UCSD-AML1 (cell line): ENCODE measurements around the gene DVL1.
"Not testable (repeated sequence)": the region's sequence is repeated elsewhere in the genome, so short reads cannot be mapped to it uniquely, and the experiment has no call there.

ENCODE experiments used
- DNase-seq: peaks from one replicate; lab custom pipeline; 2025; ENCODE audit not compliant: unreplicated experiment; lab: John Stamatoyannopoulos, UW

DVL1 gene

GRCh38 chr1:1328254-1328653, 21.0 kb downstream of the DVL1 start:
- DNase-seq: no peak

GRCh38 chr1:1327291-1327690, 21.9 kb downstream of the DVL1 start:
- DNase-seq: no peak

DNA sequence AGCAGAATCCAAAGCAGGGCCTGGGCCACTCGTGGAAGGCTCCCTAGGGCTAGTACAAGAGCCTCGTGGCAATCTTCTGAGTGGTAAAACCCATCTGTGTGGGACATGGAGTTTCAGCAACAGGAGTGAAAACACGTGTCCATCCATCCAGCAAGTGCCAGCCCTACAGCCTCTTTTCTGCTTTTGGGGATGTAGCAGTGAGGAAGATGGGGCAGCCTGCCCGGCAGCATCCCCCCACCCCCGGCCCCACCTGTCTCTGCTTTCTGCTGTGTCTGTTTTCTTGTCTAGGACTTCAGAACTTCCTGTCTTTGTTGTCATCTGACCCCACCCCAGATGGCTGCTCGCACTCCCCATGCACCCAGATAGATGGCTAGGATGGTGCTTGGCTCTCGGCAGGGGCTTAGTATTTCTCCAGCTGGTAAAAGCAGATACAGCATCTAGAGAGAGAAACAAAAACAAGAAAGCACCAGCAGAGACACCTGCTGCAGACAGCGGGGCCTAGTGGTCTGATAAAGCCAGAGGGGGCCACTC, 23.1 kb downstream of the DVL1 start:
- DNase-seq: no peak

- DNase-seq: no peak
Observed at GRCh38 chr1:1325288-1326074, 23.7 kb downstream of the DVL1 start.

GRCh38 chr1:1324524-1325287, 24.5 kb downstream of the DVL1 start, which contains the start of the genes CPTP and INTS11:
TSS of gene CPTP (plus strand) at chr1:1324802. CDS start at chr1:1326911, 2,109 bp downstream.
TSS of gene INTS11 (minus strand) at chr1:1324660. CDS start at chr1:1324608, 52 bp downstream.
- DNase-seq: peak; percentile 94

- no peak for DNase-seq
Observed at GRCh38 chr1:1324084-1324523, 25.1 kb downstream of the DVL1 start.

DNA sequence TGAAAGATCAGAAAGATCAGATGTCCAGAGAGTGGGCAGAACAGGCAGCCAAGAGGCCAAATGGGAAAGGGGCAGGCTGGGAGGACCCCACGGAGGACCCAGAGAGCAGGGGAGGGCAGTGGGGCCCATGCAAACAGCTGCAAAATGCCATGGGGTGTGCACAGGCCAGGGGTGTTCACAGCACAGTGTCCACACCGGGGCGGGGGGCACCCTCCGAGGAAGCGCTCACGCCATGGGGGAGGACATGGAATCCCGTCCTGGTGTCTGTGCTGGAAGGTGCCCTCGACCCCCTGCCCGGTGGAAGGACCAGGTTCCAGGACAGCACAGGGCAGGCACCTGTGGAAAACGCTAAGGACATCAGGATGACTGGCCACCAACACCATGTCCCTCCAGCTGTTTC, 26.3 kb downstream of the DVL1 start:
- no peak for DNase-seq

DNA sequence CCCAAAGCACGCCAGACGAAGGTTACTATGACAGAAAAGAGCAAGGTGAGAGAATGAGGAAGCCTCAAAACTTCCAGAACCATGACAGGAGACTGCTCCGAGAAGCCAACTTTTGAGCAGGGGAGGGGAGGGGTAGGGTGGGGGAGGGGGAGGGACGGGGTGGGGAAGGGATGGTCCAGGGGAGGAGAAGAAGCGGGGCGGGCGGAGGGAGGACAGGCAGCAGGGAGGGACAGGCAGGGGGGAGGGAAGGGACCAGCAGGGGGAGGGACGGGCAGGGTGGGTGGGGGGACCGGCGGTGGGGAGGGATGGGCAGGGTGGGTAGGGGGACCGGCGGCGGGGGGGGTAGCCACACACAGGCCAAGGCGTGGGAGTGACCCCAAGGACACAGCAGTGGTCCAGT, 26.8 kb downstream of the DVL1 start:
- DNase-seq: no peak

- no peak for DNase-seq
Observed at GRCh38 chr1:1321477-1321876, 27.7 kb downstream of the DVL1 start.

- no peak for DNase-seq
Observed at GRCh38 chr1:1320666-1321448, 28.4 kb downstream of the DVL1 start.

- no peak for DNase-seq
Observed at GRCh38 chr1:1319646-1319941, 29.6 kb downstream of the DVL1 start.

GRCh38 chr1:1318777-1319645, 30.2 kb downstream of the DVL1 start:
- no peak for DNase-seq

- DNase-seq: no peak
Observed at GRCh38 chr1:1318131-1318652, 31.0 kb downstream of the DVL1 start.

DNA sequence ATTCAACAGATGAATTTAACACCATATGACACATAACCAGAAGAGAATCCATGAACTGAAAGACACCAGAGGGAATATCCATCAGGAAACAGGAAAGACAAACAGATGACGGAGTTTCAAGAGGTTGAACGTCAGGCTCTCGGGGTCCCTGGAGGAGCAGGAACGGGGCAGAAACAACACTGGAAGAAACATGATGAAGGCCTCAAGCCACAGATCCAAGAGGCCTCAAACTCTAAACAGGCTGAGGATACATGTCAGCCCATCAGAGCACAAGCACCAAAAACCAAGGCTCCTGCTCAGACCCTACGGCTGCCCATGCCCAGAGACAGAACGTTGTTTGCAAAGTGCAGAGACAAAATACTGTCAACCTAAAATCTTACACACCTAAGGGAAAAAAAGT, 31.8 kb downstream of the DVL1 start:
- DNase-seq: no peak

DNA sequence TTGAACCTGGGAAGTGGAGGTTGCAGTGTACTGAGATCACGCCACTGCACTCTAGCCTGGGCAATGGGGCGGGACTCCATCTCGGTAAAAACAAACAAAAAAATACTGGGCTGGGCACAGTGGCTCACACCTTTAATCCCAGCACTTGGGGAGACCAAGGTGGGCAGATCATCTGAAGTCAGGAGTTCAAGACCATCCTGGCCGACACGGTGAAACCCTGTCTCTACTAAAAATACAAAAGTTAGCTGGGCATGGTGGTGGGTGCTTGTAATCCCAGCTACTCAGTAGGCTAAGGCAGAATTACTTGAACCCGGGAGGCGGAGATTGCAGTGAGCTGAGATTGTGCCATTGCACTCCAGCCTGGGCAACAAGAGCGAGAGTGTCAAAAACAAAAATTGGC, 33.0 kb downstream of the DVL1 start:
- DNase-seq: not testable (repeated sequence)

- no peak for DNase-seq
Observed at GRCh38 chr1:1315435-1315954, 33.7 kb downstream of the DVL1 start.

GRCh38 chr1:1314678-1315335, 34.4 kb downstream of the DVL1 start:
- DNase-seq: no peak

- no peak for DNase-seq
Observed at GRCh38 chr1:1314237-1314586, 35.0 kb downstream of the DVL1 start.

DNA sequence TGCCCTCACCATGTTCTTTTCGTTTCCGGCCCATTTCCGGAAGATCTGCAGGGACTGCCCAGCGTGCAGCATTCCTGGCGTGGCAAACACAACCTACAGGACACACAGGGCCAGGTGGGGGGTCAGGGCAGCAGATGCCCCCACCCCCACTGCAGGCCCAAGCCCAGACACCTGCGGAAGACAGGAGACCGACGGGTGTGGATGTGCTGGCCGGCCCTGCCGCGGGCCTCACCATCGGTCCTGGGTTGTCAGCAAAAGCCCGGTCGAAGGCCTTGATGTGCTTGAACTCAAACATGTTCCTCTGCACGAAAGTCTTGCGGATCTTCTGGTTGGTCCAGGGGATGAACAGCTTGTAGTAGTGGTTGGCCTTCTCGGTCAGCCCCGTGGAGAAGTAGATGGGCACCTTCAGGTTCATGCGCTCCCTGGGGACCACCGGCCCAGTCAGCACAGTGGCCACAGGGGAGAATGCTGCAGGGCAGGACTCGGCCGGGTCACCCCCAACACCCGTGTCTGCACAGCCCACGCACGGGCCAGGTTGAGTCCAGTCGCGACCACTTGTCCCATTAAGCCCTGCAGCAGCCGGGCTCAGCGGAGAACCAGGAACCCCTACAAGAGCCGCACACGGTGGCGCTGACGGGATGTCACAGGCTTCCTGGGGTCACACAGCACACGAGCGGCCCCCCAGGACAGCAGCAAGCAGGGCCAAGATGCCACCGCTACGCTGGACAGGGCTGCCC, 35.5 kb downstream of the DVL1 start:
- no peak for DNase-seq
